HG02973 (cell line): ENCODE data around the gene HOXB4.

Experiments used
- ATAC-seq: cut with Tn5 transposase; IDR thresholded peaks from one replicate; pipeline ENCODE4 v1.9.1; 2021; ENCODE audit warnings: moderate library complexity; ENCODE audit not compliant: unreplicated experiment

HOXB4 gene

GRCh38 chr17:48577946-48578615 is at the start of gene HOXB4:
TSS of gene HOXB4 (minus strand) at chr17:48578350. CDS start at chr17:48578319, 31 bp downstream.
- no peak for ATAC-seq

DNA sequence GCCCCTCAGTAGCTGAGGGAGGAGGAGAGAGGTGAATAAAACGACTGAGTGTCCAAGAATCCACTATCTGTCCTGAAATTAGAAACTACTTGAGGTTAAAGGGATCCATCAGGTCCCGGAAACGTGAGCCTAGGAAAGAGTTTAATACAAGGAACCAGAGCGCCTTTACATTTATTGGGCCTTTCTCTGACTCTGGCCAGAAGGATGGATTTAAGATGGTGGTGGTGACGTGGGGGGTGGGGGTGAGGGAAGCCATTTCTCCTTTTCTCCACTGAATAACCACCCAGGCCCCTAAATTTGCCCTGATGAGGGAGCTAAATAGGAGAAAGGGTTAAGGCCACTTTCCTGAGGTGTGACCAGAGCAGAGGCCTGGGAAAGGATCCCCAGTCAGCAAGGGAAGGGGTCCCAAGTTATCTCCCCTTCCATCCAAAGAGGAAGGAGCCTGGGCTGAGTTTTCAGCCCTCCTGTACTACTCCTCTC is 49.0 kb upstream of the HOXB4 start:
- no peak for ATAC-seq

- no peak for ATAC-seq
These were observed 48.3 kb upstream of the HOXB4 start, which contains the start of gene HOXB9 for GRCh38 chr17:48626245-48627117. TSS of gene HOXB9 (minus strand) at chr17:48626358. CDS start at chr17:48626269, 89 bp downstream.

GRCh38 chr17:48625495-48626244 is 47.5 kb upstream of the HOXB4 start:
- no peak for ATAC-seq

- no peak for ATAC-seq
These were observed 46.7 kb upstream of the HOXB4 start for GRCh38 chr17:48624544-48625494.

GRCh38 chr17:48624118-48624517 is 46.0 kb upstream of the HOXB4 start:
- ATAC-seq, result no peak

- ATAC-seq, result no peak
These were observed 45.4 kb upstream of the HOXB4 start for GRCh38 chr17:48623583-48623982.

- no peak for ATAC-seq
These were observed 44.7 kb upstream of the HOXB4 start for GRCh38 chr17:48622857-48623256.

DNA sequence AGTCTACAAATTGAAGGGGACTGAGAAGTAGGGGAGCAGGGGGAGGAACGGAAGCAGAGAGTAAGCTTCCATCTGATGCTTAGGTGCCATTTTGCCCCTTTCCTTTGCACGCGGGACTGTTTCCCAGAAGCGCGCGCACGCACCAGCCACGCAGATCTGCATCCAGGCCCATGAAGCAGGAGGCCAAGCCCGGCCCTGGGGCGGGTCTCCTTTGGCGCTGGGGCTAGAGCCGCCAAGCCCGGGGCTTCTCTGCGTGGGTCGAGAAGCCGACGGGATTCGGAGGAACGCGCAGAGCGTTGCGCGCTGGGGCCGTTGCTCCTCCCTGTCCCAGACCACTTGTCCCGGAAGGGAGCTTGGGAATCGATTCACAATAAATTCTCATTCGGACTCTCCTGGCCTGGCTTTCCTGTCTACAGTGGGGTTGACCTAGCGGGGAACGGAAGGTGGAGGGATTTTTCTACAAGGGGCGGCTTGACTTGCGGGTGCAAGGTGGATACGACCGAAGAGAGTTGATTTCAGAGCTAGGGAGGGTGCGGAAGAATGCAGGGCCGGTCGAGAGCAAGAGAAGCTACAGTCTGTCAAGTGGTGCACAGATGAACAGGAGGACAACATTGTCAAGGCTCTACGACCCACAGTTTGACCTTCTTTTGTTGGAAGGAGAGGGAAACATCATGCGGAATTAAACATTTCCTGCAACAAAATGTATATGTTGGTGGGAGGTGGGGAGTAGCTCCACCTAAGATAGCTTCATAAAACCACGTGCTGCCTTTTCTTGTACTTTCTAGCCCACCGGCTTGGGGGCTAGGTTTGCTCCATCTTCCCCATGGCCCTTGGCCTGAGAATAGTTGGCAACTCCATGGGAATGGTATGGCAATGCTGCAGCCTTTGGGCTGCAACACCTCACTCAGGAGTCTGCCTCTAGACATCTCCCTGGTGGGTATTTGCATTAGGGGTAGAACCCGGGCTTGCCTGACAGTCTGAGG is 43.6 kb upstream of the HOXB4 start:
- ATAC-seq, result no peak

DNA sequence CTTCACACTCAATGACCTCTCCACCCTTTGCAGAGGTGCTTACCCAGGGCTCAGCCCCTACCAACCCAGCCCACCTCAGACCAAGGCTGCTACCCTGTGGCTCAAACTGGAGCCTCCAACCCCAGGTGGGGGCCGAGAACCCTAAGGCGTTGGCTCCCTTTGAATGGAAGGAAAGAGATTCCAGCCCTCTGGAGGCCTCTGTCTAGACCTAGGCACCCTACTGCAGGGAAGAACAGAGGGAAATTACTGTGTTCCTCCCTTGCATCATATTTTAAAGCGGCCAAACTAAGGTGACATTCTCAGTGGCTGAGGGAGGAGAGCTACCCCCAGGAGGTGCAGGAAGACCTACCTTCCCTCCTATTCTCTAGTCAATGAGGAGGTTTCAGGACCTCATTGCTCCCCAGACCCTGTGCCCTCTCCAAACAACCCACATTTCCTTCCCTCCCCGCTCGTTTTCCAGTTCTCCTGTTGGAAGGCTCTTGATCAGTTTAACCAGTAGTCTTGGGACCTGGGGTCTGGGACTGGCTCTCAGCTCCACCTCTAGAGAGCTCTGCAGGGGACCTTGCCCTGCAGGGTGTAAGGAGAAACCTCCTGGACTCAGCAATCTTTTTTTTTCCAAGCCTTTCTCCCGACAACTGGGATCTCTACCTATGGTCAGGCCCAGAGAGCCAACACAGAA is 42.5 kb upstream of the HOXB4 start:
- ATAC-seq, result no peak

DNA sequence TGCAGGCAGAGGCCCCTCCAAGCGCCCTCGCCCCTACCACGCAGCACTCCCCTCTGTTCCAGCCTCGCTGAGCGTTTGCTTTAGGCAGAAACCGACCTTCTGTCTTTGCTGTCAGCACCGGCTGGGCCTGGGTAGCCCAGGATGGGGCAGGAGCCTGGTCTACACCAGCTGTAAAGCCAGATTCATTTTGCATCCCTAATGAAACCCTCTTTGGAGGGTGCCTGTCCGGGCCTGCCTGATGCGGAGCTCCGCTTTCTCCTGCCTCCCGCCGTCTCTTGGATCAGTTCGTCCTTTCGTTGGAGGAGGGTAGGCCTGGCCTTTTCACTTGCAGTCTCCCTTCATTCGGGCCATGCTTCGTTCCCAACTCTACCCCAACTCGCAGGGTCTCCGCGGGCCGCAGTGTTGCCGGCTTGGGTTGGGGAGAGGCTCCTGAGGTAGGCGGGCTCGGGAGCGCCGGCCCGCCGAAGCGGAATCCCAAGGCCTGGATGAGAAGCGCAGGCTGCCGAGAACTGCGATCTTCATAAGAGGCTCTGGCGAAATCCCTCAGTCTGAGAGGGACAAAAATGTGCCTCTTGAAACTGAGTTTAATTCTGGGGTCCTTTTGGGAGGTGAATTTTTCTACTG is 41.8 kb upstream of the HOXB4 start:
- no peak for ATAC-seq

- ATAC-seq, result no peak
These were observed 40.2 kb upstream of the HOXB4 start for GRCh38 chr17:48618256-48618896.

DNA sequence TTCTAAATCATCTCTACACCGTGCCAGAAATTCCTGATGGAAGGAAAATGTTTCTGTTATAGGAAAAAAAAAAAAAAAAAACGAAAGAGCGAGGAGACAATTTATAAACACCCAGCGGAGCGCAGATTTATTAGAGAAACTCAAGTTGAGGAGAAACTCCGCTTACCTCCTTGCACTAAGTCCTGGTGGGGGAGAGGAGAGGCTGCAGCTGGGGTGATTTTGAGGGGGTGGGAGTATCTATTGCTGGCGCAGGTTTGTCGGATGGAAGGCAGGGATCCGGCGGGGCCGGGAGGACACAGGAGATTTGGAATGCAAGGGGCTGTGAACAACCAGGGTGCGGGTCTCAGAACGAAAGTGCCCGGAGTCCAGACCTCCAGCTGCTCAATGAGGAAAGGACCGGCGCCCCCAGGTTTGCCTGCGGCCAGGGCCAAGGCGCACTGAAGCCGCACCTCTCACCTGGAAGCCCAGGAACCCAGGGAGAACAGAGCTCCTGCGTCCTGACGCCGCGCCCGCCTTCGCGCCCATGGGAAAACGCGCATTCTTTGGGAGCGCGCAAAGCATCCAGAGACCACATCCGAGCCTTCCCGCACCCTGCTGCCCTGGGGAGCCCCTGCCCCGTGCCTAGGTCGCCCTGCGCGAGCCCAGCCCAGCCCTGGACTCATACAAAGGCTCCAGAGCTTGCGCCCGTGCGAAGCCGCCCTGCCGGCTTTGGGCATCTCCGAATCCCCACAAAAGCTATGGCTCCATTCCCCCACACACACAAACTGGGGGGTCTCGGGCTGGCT is 39.5 kb upstream of the HOXB4 start:
- no peak for ATAC-seq

DNA sequence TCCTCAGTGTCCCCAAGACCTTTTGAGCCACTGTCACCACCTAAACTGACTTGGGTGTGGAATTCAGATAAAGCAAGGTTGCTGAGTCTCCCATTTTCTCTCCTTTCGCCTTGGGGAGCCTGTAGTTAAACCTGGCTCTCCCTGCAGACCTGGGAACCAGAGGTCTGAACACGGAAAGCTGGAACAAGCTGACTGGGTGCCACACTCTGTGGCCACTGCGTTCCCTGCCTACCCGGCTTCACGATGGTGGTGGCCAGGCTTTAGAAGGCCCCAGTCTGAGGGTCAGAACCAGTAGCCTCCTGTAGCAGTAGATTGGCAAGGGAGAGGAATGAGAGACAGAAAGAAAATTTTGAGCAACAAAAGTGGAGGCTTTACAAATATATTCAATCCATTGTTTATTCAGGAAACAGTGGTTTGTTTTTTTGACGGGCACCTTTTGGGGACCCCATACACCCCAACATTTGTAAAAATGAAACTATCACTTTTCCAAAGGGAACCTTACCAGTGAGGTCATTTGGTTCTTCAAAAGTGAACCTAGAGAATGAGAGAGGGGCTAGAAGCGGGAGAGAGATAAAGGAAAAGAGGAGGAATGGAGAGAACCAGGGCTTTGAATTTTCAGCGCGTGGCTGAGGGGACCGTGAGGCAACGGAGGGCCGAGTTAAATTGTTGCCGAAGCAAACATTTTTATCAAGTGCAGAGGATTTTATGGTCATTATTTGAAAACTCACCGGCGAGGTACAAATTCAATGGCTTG is 38.7 kb upstream of the HOXB4 start:
- no peak for ATAC-seq

DNA sequence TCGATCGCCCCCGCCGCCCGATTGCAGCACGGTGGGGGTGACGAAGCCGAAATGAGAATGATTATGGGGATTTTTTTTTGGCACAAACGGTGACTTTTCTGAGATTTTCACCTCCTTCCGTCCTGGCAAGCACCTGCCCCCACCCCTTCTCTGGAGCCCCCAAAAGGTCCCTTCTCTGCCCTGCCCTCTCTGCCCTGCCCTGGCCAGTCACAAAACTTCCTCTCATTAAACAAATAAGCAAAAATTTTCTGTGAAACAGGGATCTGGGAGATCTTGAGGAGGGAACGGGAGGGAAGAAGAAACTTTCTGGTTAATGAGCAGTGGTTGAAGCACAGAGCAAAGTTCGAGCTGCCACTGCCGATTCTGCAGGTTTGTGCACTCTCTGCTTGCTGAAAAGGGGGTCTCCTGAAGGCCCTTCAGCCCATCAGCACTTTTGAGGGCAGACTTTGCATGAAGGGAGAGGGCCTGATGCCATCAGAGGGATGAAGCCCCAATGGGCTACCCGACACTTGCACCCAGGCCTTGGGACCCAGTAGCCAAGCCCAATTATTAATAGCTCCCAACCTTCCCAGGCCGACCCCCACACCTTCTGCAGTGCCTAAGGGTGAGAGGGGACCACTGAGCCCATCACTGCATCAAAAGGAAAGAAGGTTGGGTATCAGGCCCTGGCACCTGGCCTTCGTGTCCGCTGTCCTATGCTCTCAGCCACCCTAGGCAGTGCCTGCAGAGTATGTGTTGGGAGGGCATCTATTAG is 38.0 kb upstream of the HOXB4 start:
- no peak for ATAC-seq
